Measurements from ENCODE around the gene CFAP54. TPM values are rescaled to one million over a fixed set of nuclear protein-coding genes. Genes with fewer than 3 reads are reported as not detected.
A peak's percentile ranks its signal among the peaks of the same experiment; 100 is the strongest.

The CFAP54 gene
- total RNA-seq, 1 experiment from 2014 or later: 3.4 TPM

- DNase-seq (ENCODE audit: low read depth): no peak
Measured at GRCh38 chr12:96824074-96824837, 334.9 kb downstream of the CFAP54 start.

- no peak for DNase-seq (ENCODE audit: low read depth)
Measured at GRCh38 chr12:96824838-96825236, 335.5 kb downstream of the CFAP54 start.

GRCh38 chr12:96828169-96828789 is 338.9 kb downstream of the CFAP54 start:
- DNase-seq (ENCODE audit: low read depth): no peak

GRCh38 chr12:96829354-96829753 is 340.0 kb downstream of the CFAP54 start:
- no peak for DNase-seq (ENCODE audit: low read depth)

GRCh38 chr12:96831346-96831745 is 342.0 kb downstream of the CFAP54 start:
- no peak for DNase-seq (ENCODE audit: low read depth)

- DNase-seq (ENCODE audit: low read depth): no peak
Measured at GRCh38 chr12:96846293-96846692, 356.9 kb downstream of the CFAP54 start.

- DNase-seq (ENCODE audit: low read depth): no peak
Measured at GRCh38 chr12:96850676-96851075, 361.3 kb downstream of the CFAP54 start.

- no peak for DNase-seq (ENCODE audit: low read depth)
Measured at GRCh38 chr12:96858162-96858561, 368.8 kb downstream of the CFAP54 start.

GRCh38 chr12:96861656-96862055 is 372.3 kb downstream of the CFAP54 start:
- peak; percentile 52 for DNase-seq (ENCODE audit: low read depth)

- no peak for DNase-seq (ENCODE audit: low read depth)
Measured at GRCh38 chr12:96862326-96862725, 372.9 kb downstream of the CFAP54 start.

- no peak for DNase-seq (ENCODE audit: low read depth)
Measured at GRCh38 chr12:96864335-96864734, 375.0 kb downstream of the CFAP54 start.

- no peak for DNase-seq (ENCODE audit: low read depth)
Measured at GRCh38 chr12:96866801-96867590, 377.6 kb downstream of the CFAP54 start.

- no peak for DNase-seq (ENCODE audit: low read depth)
Measured at GRCh38 chr12:96870946-96871345, 381.6 kb downstream of the CFAP54 start.

GRCh38 chr12:96872961-96873360 is 383.6 kb downstream of the CFAP54 start:
- no peak for DNase-seq (ENCODE audit: low read depth)

- DNase-seq (ENCODE audit: low read depth): no peak
Measured at GRCh38 chr12:96874211-96874610, 384.8 kb downstream of the CFAP54 start.

- peak; percentile 36 for DNase-seq (ENCODE audit: low read depth)
Measured at GRCh38 chr12:96876966-96877365, 387.6 kb downstream of the CFAP54 start.

GRCh38 chr12:96878704-96879103 is 389.3 kb downstream of the CFAP54 start:
- DNase-seq (ENCODE audit: low read depth): peak; percentile 49

- peak; percentile 62 for DNase-seq (ENCODE audit: low read depth)
Measured at GRCh38 chr12:96879301-96879700, 389.9 kb downstream of the CFAP54 start.

GRCh38 chr12:96880220-96880619 is 390.8 kb downstream of the CFAP54 start:
- DNase-seq (ENCODE audit: low read depth): no peak

- no peak for DNase-seq (ENCODE audit: low read depth)
Measured at GRCh38 chr12:96881608-96882007, 392.2 kb downstream of the CFAP54 start.

- DNase-seq (ENCODE audit: low read depth): peak; percentile 68
Measured at GRCh38 chr12:96882862-96883261, 393.5 kb downstream of the CFAP54 start.

GRCh38 chr12:96883571-96883970 is 394.2 kb downstream of the CFAP54 start:
- peak; percentile 53 for DNase-seq (ENCODE audit: low read depth)

All from LHCN-M2 (cell line).